ENCODE data around the gene ZFR. TPM values are rescaled to one million over a fixed set of nuclear protein-coding genes. Genes with fewer than 3 reads are reported as not detected.
"Not testable (repeated sequence)": the region's sequence is repeated elsewhere in the genome, so short reads cannot be mapped to it uniquely, and the experiment has no call there.

Gene ZFR
- polyA plus RNA-seq, 1 donor (not counting 4 experiments of a cell fraction or from before 2014, with no cell fraction given): 58.7 TPM

GRCh38 chr5:32323741-32324140 is 120.8 kb downstream of the ZFR start:
- dilution Hi-C loops (cut with MboI; ENCODE audit: extremely low pct_ligation_motif_present, low sequenced_read_pairs): no loop called here
- Histone ChIP-seq H3K27ac (ENCODE audit: control insufficient read depth, insufficient read depth, low read length) (no peak overlapping the region), H3K9ac (ENCODE audit: control insufficient read depth, extremely low read depth, insufficient read depth, low read length) (no peak overlapping the region), H3K9me1 (ENCODE audit: control insufficient read depth, extremely low read depth, insufficient read depth, low read length) (no peaks in the 10 kb centered on the region), H4K20me1 (ENCODE audit: control insufficient read depth, extremely low read depth, insufficient read depth, low read length) (no peaks in the 10 kb centered on the region), H3K79me2 (ENCODE audit: control insufficient read depth, insufficient read depth, low read length) (no peaks in the 10 kb centered on the region), H3K27me3 (ENCODE audit: control insufficient read depth, extremely low read depth, insufficient read depth, low read length) (no peaks in the 10 kb centered on the region), H3K36me3 (ENCODE audit: control insufficient read depth in 2 of 2, extremely low read depth in 1 of 2, insufficient read depth in 2 of 2, low read length in 2 of 2) (no peaks in the 10 kb centered on the region), H3K4me2 (ENCODE audit: control insufficient read depth, extremely low read depth, insufficient read depth, low read depth, low read length) (no peak overlapping the region), H3K9me3 (ENCODE audit: control insufficient read depth, low read depth, low read length) (peaks cover 5% of the 10 kb centered on the region), H2AFZ (ENCODE audit: control insufficient read depth, low read length) (no peak overlapping the region), H3K4me3 (ENCODE audit: control insufficient read depth in 2 of 3, extremely low read depth in 1 of 3, insufficient read depth in 2 of 3, low read depth in 1 of 3, low read length in 3 of 3) (no peak overlapping the region), H3K4me1 (ENCODE audit: control insufficient read depth, extremely low read depth, insufficient read depth, low read length) (no peaks in the 10 kb centered on the region)
- DNase-seq (ENCODE audit: low read depth, low spot score) (no peak), FAIRE-seq (no peak)
- TF ChIP-seq EZH2 (IDR thresholded peaks at IDR 0.05; ENCODE audit: low read length) (no peak), CTCF (optimal IDR thresholded peaks at IDR 0.05 in 1 of 3, IDR thresholded peaks at IDR 0.05 in 1 of 3, conservative IDR thresholded peaks at IDR 0.05 in 1 of 3; ENCODE audit: extremely low read depth in 1 of 3, insufficient read depth in 2 of 3, low read length in 3 of 3) (no peak)

- dilution Hi-C loops (cut with MboI; ENCODE audit: extremely low pct_ligation_motif_present, low sequenced_read_pairs): no loop called here
- Histone ChIP-seq H3K9me1 (ENCODE audit: control insufficient read depth, extremely low read depth, insufficient read depth, low read length) (no peaks in the 10 kb centered on the region), H3K4me2 (ENCODE audit: control insufficient read depth, extremely low read depth, insufficient read depth, low read depth, low read length) (no peak overlapping the region), H3K79me2 (ENCODE audit: control insufficient read depth, insufficient read depth, low read length) (no peaks in the 10 kb centered on the region), H3K9ac (ENCODE audit: control insufficient read depth, extremely low read depth, insufficient read depth, low read length) (no peak overlapping the region), H3K9me3 (ENCODE audit: control insufficient read depth, low read depth, low read length) (peaks cover 5% of the 10 kb centered on the region), H3K36me3 (ENCODE audit: control insufficient read depth in 2 of 2, extremely low read depth in 1 of 2, insufficient read depth in 2 of 2, low read length in 2 of 2) (no peaks in the 10 kb centered on the region), H3K4me1 (ENCODE audit: control insufficient read depth, extremely low read depth, insufficient read depth, low read length) (no peaks in the 10 kb centered on the region), H3K4me3 (ENCODE audit: control insufficient read depth in 2 of 3, extremely low read depth in 1 of 3, insufficient read depth in 2 of 3, low read depth in 1 of 3, low read length in 3 of 3) (no peak overlapping the region), H2AFZ (ENCODE audit: control insufficient read depth, low read length) (no peak overlapping the region), H3K27ac (ENCODE audit: control insufficient read depth, insufficient read depth, low read length) (no peak overlapping the region), H3K27me3 (ENCODE audit: control insufficient read depth, extremely low read depth, insufficient read depth, low read length) (no peaks in the 10 kb centered on the region), H4K20me1 (ENCODE audit: control insufficient read depth, extremely low read depth, insufficient read depth, low read length) (no peaks in the 10 kb centered on the region)
- DNase-seq (ENCODE audit: low read depth, low spot score): no peak
- FAIRE-seq: no peak
- TF ChIP-seq CTCF (optimal IDR thresholded peaks at IDR 0.05 in 1 of 3, IDR thresholded peaks at IDR 0.05 in 1 of 3, conservative IDR thresholded peaks at IDR 0.05 in 1 of 3; ENCODE audit: extremely low read depth in 1 of 3, insufficient read depth in 2 of 3, low read length in 3 of 3): no peak
- no peak for TF ChIP-seq EZH2 (IDR thresholded peaks at IDR 0.05; ENCODE audit: low read length)
Observed at GRCh38 chr5:32322882-32323281, 121.7 kb downstream of the ZFR start.

GRCh38 chr5:32321787-32322186 is 122.8 kb downstream of the ZFR start:
- dilution Hi-C loops (cut with MboI; ENCODE audit: extremely low pct_ligation_motif_present, low sequenced_read_pairs); H3K27ac ChIP-seq (ENCODE audit: control insufficient read depth, insufficient read depth, low read length); H2AFZ ChIP-seq (ENCODE audit: control insufficient read depth, low read length); H3K4me1 ChIP-seq (ENCODE audit: control insufficient read depth, extremely low read depth, insufficient read depth, low read length); H3K9me1 ChIP-seq (ENCODE audit: control insufficient read depth, extremely low read depth, insufficient read depth, low read length); H3K27me3 ChIP-seq (ENCODE audit: control insufficient read depth, extremely low read depth, insufficient read depth, low read length); H3K9ac ChIP-seq (ENCODE audit: control insufficient read depth, extremely low read depth, insufficient read depth, low read length); H3K9me3 ChIP-seq (ENCODE audit: control insufficient read depth, low read depth, low read length); H3K36me3 ChIP-seq (ENCODE audit: control insufficient read depth in 2 of 2, extremely low read depth in 1 of 2, insufficient read depth in 2 of 2, low read length in 2 of 2); FAIRE-seq; H4K20me1 ChIP-seq (ENCODE audit: control insufficient read depth, extremely low read depth, insufficient read depth, low read length); DNase-seq (ENCODE audit: low read depth, low spot score); H3K4me2 ChIP-seq (ENCODE audit: control insufficient read depth, extremely low read depth, insufficient read depth, low read depth, low read length); H3K79me2 ChIP-seq (ENCODE audit: control insufficient read depth, insufficient read depth, low read length); H3K4me3 ChIP-seq (ENCODE audit: control insufficient read depth in 2 of 3, extremely low read depth in 1 of 3, insufficient read depth in 2 of 3, low read depth in 1 of 3, low read length in 3 of 3): not testable (repeated sequence)

All from keratinocyte (primary cell).